HT1080 (cell line): ENCODE data around the gene WARS2. TPM values are rescaled to one million over a fixed set of nuclear protein-coding genes. Genes with fewer than 3 reads are reported as not detected.

ENCODE experiments used
- DNase-seq: peaks from one replicate; pipeline ENCODE4 v3.0.0-alpha.2; 2015; ENCODE audit warnings: low read depth
- small RNA-seq: library from RNA; depleted of rRNA; stranded (forward); fragments of <200 nt; gene quantifications from one replicate; pipeline ENCODE3, GENCODE V24; 2014
- total RNA-seq: library from RNA; depleted of rRNA; stranded (reverse); fragments of >200 nt; shearing (Covaris generic); gene quantifications from 2 replicates; pipeline ENCODE4 v1.2.3, GENCODE V29; 2014; rRNA removed

The WARS2 gene
- total RNA-seq, 1 experiment from 2014 or later = 14.5 TPM

- no peak for DNase-seq
Observed at GRCh38 chr1:118985640-118986554, 154.6 kb downstream of the WARS2 start.

DNA sequence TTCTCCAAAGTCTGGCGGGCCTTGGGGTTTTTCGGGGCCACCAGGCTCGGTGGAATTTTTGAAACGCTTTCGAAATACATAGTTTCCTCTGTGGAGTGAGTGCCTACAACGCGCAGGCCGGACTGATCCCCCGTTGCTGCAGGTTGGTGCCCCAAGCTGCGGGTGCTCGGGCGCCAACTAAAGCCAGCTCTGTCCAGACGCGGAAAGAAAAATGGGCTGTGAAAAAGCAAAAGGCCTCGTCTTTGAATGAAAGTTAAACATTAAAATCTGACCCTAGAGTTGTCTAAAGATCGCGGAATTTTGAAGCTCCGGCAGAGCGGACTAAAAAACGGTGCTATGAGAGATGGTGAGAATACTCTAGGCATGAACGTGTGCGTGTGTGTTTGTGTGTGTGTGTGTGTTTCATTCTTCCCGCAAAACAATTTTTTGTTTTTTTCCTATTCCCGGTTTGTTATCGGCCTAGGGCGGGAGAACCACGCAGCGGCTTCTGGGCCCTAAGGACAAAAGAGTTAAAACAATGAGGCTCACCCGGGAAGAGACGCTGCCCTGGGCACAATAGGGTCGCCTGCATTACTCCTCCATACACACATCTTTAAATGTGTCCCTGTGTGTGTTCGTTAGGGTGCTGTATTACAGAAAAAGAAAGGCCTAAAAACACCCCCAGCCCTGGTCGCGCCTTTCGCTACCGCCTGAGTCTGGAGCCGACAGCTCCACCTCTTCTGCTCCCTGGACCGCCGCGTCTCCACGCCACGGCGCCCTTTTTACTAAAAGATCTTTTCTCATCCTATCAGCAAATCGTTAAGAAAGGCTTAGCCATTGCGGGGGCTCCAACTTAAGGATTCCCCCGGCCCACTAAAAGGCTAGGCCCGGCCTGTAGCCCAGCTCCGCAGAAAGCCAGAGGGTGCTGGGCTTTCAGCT is 155.5 kb downstream of the WARS2 start:
- no peak for DNase-seq

GRCh38 chr1:118984086-118984721 is 156.2 kb downstream of the WARS2 start:
- DNase-seq = no peak

- DNase-seq = no peak
Observed at GRCh38 chr1:118983558-118984041, 156.9 kb downstream of the WARS2 start.

DNA sequence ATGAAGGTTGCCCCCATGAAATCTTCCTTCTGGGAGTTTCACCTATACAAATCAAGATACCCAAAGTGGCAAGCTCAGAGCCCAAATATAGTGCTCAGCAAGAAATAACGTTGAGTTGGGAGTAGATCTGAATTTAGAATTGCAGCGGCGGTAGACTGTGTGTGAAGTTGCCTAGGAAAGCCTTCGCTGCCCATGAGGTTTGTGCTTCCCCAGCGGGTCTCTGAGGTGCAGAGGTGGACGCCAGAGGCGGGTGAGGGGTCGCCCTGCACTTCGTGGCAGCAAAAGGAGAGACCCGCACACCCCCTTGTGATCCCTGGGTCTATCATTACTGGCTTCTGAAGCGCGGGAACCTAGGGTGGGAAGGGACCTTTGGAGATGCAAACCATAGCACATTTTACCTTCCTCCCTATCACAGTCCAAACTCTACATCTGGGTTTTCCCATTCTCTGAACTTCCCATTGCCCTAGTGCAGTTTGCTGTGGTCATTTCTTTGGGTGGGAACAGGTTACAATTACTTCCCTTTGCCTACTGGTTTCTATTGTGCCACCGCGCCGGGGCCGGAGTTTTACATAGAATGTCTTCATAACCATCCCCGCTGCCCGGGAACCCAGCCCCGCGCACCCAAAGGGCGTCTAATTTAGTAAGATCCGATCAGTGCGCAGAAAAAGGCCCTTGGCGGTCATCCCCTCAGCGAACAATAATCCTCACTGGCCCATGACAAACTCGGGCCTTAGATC is 157.5 kb downstream of the WARS2 start:
- no peak for DNase-seq

- no peak for DNase-seq
Observed at GRCh38 chr1:118982266-118982665, 158.2 kb downstream of the WARS2 start.

DNA sequence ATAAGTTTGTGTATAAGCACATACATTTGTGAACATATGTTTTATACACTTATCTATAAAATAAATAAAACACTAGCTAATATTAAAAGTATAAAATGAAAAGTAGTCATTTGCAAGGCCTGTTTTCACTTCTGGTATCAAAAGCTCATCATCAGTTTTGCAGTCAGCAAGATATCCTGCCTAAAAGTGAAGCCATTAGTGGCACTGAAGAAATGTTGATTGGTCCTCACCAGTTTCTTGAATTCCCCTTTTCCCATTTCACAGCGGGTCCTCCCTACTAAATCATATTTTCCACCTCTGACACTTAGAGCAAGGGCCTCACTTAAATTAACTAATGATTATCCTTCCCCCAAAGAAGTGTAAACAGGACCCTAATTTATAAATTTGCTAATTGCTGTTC is 159.0 kb downstream of the WARS2 start:
- DNase-seq = no peak

Small RNA genes lying within 50 kb of the gene (small RNA-seq; reads per million reads assigned to genes)
- not detected for gene AL139420.2

Other genes starting within 250 kb of the WARS2 start
- gene TBX15, start 152.3 kb downstream of the WARS2 start, total RNA-seq = 0.03 and 0.20 TPM in 2 replicates
- gene HAO2, start 228.1 kb upstream of the WARS2 start, total RNA-seq = not detected in 2 replicates